HEK293 (cell line): ENCODE results near the gene GABBR2.

Experiments used
- CTCF ChIA-PET: fragments of 350-600 bp; formaldehyde crosslinking; extraction: SDS; loops from one replicate; lab custom pipeline; 2021; ENCODE audit warnings: antibody characterized with exemption; lab: Yijun Ruan, JAX
- POLR2A ChIA-PET: fragments of 300-600 bp; formaldehyde crosslinking; extraction: SDS; loops from one replicate; lab custom pipeline; 2020; ENCODE audit warnings: antibody characterized with exemption, inconsistent platforms; lab: Yijun Ruan, JAX
- H3K27ac ChIP-seq: fragments of 200-500 bp; sonication (Bioruptor generic); 2 replicates; pipeline ENCODE4 v1.5.1; 2014; ENCODE audit warnings: low read depth, low read length, control low read depth, inconsistent platforms; ENCODE audit errors: extremely low read depth
- H3K36me3 ChIP-seq, 2 experiments: fragments of 200-500 bp in 1 of 2; sonication (Bioruptor generic) in 1 of 2; 1 replicate in 1 of 2; 2 replicates in 1 of 2; pipeline ENCODE4 v1.5.1; 2014 to 2017; ENCODE audit warnings: inconsistent platforms in 2 of 2, low read length in 2 of 2; ENCODE audit not compliant: control insufficient read depth in 2 of 2, insufficient read depth in 1 of 2
- H3K4me1 ChIP-seq: fragments of 200-500 bp; sonication (Bioruptor generic); 2 replicates; pipeline ENCODE4 v1.5.1; 2014; ENCODE audit warnings: mild to moderate bottlenecking, low read length, inconsistent platforms; ENCODE audit not compliant: control insufficient read depth, insufficient read depth
- H3K4me3 ChIP-seq: 2 replicates; pipeline ENCODE4 v1.5.1; 2011; ENCODE audit warnings: low read depth, mild to moderate bottlenecking, control low read depth, low read length, moderate library complexity
- H3K9me3 ChIP-seq: fragments of 200-500 bp; sonication (Bioruptor generic); 2 replicates; pipeline ENCODE4 v1.5.1; 2014; ENCODE audit warnings: low read depth, low read length, inconsistent platforms; ENCODE audit not compliant: control insufficient read depth, insufficient read depth
- GLI4 ChIP-seq: fragments of 450-650 bp; formaldehyde crosslinking; IDR thresholded peaks from 2 replicates; pipeline ENCODE4 v1.5.1; 2016; ENCODE audit warnings: missing biosample characterization, missing genetic modification characterization
- GLIS1 ChIP-seq: fragments of 450-650 bp; formaldehyde crosslinking; IDR thresholded peaks from 2 replicates; pipeline ENCODE4 v1.5.1; 2016; ENCODE audit warnings: missing biosample characterization, missing genetic modification characterization
- KLF16 ChIP-seq: fragments of 450-650 bp; formaldehyde crosslinking; IDR thresholded peaks from 2 replicates; pipeline ENCODE4 v1.5.1; 2017; ENCODE audit warnings: missing biosample characterization, missing genetic modification characterization
- WT1 ChIP-seq: fragments of 450-650 bp; formaldehyde crosslinking; IDR thresholded peaks from 2 replicates; pipeline ENCODE4 v1.5.1; 2016; ENCODE audit warnings: missing biosample characterization, missing genetic modification characterization
- ZBTB11 ChIP-seq: fragments of 450-650 bp; formaldehyde crosslinking; conservative IDR thresholded peaks from 2 replicates; pipeline ENCODE4 v1.5.1; 2016; ENCODE audit warnings: low read depth, missing biosample characterization, missing genetic modification characterization
- ZFP37 ChIP-seq: fragments of 450-650 bp; formaldehyde crosslinking; IDR thresholded peaks from 2 replicates; pipeline ENCODE4 v1.5.1; 2016; ENCODE audit warnings: missing biosample characterization, missing genetic modification characterization
- ZNF223 ChIP-seq: fragments of 450-650 bp; formaldehyde crosslinking; IDR thresholded peaks from 2 replicates; pipeline ENCODE4 v1.5.1; 2016; ENCODE audit warnings: missing biosample characterization, missing genetic modification characterization
- ZNF335 ChIP-seq: fragments of 450-650 bp; formaldehyde crosslinking; conservative IDR thresholded peaks from 2 replicates; pipeline ENCODE4 v1.5.1; 2016; ENCODE audit warnings: missing biosample characterization, missing genetic modification characterization
- ZNF354C ChIP-seq: fragments of 450-650 bp; formaldehyde crosslinking; IDR thresholded peaks from 2 replicates; pipeline ENCODE4 v1.5.1; 2016; ENCODE audit warnings: missing biosample characterization, missing genetic modification characterization, low read depth, borderline replicate concordance
- ZNF404 ChIP-seq: fragments of 450-650 bp; formaldehyde crosslinking; IDR thresholded peaks from 2 replicates; pipeline ENCODE4 v1.5.1; 2017; ENCODE audit warnings: missing biosample characterization, missing genetic modification characterization
- ZNF416 ChIP-seq: fragments of 450-650 bp; formaldehyde crosslinking; IDR thresholded peaks from 2 replicates; pipeline ENCODE4 v1.5.1; 2016; ENCODE audit warnings: missing biosample characterization, missing genetic modification characterization
- ZNF488 ChIP-seq: fragments of 450-650 bp; formaldehyde crosslinking; IDR thresholded peaks from 2 replicates; pipeline ENCODE4 v1.5.1; 2016; ENCODE audit warnings: missing biosample characterization, missing genetic modification characterization
- ZNF514 ChIP-seq: fragments of 450-650 bp; formaldehyde crosslinking; IDR thresholded peaks from 2 replicates; pipeline ENCODE4 v1.5.1; 2016; ENCODE audit warnings: missing biosample characterization, missing genetic modification characterization
- ZNF558 ChIP-seq: fragments of 450-650 bp; formaldehyde crosslinking; IDR thresholded peaks from 2 replicates; pipeline ENCODE4 v1.5.1; 2016; ENCODE audit warnings: missing biosample characterization, missing genetic modification characterization
- ZNF596 ChIP-seq: fragments of 450-650 bp; IDR thresholded peaks from 2 replicates; pipeline ENCODE4 v1.5.0; 2018; ENCODE audit warnings: missing biosample characterization, mild to moderate bottlenecking, missing genetic modification characterization, moderate library complexity
- ZNF623 ChIP-seq: fragments of 450-650 bp; formaldehyde crosslinking; IDR thresholded peaks from 2 replicates; pipeline ENCODE4 v1.5.1; 2016; ENCODE audit warnings: missing biosample characterization, missing genetic modification characterization
- ZNF664 ChIP-seq: fragments of 450-650 bp; formaldehyde crosslinking; IDR thresholded peaks from 2 replicates; pipeline ENCODE4 v1.5.1; 2016; ENCODE audit warnings: missing biosample characterization, missing genetic modification characterization
- ZNF830 ChIP-seq: fragments of 450-650 bp; IDR thresholded peaks from 2 replicates; pipeline ENCODE4 v1.5.0; 2018; ENCODE audit warnings: missing biosample characterization, missing genetic modification characterization, low read depth, mild to moderate bottlenecking, moderate library complexity
- TF ChIP-seq, protein P1 (sequence below): fragments of 450-650 bp; formaldehyde crosslinking; IDR thresholded peaks from 2 replicates; pipeline ENCODE4 v1.5.1; 2016; ENCODE audit warnings: missing biosample characterization, missing genetic modification characterization
- TF ChIP-seq, protein P2 (sequence below): IDR thresholded peaks from 2 replicates; pipeline ENCODE4 v1.6.1; 2011; ENCODE audit warnings: mild to moderate bottlenecking, low read depth, low read length, borderline replicate concordance
- TF ChIP-seq, protein P3 (sequence below): fragments of 450-650 bp; formaldehyde crosslinking; IDR thresholded peaks from 2 replicates; pipeline ENCODE4 v1.5.1; 2016; ENCODE audit warnings: missing biosample characterization, missing genetic modification characterization
- TF ChIP-seq, protein P4 (sequence below): fragments of 450-650 bp; formaldehyde crosslinking; IDR thresholded peaks from 2 replicates; pipeline ENCODE4 v1.5.1; 2016; ENCODE audit warnings: missing biosample characterization, missing genetic modification characterization
- TF ChIP-seq, protein P5 (sequence below): fragments of 450-650 bp; IDR thresholded peaks from 2 replicates; pipeline ENCODE4 v1.5.1; 2018; ENCODE audit warnings: missing biosample characterization, missing genetic modification characterization

GABBR2 gene

DNA sequence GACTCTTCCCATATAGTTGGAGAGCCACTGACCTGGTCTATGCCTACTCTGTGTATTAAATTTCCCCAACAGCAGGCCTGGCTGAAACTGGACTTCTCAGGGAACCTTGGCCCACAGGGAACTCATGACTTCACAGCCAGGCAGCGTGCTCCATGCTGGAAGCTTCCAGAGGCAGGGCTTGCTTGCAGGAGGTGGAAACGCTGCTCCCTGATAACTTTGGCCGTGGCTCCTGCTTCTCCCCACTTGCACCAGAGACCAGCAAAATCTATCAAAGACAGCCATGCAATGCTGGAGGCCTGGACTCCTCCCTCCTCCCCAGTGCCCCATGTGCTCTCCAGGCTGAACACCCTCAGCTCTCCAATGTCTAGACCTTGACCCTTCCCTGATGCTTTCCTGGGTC lies 137.1 kb downstream of the GABBR2 start (continued):
- TF ChIP-seq ZBTB11 (tag by site-specific recombination) (no peak), ZNF354C (tag by site-specific recombination) (no peak), ZNF830 (no peak), ZNF223 (no peak), ZNF664 (tag by site-specific recombination) (no peak), ZNF596 (tag by site-specific recombination) (no peak), ZNF335 (no peak), GLI4 (tag by site-specific recombination) (no peak)
- TF ChIP-seq, protein P1, sequence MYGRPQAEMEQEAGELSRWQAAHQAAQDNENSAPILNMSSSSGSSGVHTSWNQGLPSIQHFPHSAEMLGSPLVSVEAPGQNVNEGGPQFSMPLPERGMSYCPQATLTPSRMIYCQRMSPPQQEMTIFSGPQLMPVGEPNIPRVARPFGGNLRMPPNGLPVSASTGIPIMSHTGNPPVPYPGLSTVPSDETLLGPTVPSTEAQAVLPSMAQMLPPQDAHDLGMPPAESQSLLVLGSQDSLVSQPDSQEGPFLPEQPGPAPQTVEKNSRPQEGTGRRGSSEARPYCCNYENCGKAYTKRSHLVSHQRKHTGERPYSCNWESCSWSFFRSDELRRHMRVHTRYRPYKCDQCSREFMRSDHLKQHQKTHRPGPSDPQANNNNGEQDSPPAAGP (tag by site-specific recombination): no peak
- TF ChIP-seq, protein P2, sequence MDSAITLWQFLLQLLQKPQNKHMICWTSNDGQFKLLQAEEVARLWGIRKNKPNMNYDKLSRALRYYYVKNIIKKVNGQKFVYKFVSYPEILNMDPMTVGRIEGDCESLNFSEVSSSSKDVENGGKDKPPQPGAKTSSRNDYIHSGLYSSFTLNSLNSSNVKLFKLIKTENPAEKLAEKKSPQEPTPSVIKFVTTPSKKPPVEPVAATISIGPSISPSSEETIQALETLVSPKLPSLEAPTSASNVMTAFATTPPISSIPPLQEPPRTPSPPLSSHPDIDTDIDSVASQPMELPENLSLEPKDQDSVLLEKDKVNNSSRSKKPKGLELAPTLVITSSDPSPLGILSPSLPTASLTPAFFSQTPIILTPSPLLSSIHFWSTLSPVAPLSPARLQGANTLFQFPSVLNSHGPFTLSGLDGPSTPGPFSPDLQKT: no peak

DNA sequence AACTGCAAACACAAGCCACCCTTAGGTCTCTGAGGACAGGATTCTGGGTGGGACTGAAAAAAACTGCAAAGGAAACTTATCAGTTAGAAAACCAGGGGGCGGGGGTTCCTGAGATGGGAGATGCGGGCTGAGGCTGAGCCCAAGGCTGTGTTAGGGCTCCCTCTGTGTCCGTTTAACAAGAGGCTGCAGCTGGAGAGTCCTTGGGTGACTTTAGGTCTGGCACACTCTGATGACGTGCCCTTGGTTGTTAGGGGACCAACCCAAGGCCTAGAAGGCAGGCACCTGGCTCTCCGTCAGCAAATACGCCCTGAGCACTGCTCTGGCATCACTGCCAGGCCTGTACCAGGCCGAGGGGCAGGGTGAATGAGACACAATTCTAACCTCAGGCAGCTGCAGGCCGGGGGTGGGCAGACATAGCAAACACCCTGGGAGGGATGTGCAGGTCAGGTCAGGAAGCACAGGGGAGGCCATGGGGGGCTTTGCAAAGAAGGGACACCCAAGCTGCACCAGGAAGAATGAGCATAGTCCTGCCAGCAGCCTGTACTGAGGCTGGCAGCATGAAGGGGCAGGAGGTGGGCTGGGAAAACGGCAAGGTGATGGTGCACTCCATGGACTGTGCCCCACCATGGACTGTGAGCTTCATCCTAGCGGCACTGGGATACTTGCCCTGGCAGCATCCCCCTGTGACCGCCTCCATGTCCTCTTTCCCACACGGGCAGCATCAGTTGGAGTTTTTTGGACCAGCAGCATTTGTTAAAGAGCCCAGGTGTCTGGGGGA lies 137.9 kb downstream of the GABBR2 start:
- ChIA-PET POLR2A (no interaction called here), CTCF (interaction anchor here (0.6 kb wide), 1 partner anchor 80 kb away, joined by 4 read pairs; no protein-coding TSS in a partner anchor)
- TF ChIP-seq GLIS1 (tag by site-specific recombination) (0 out of 2 replicates have a peak, but pooled peaks have one; percentile 16), ZNF558 (tag by site-specific recombination) (no peak)
- H3K4me3 ChIP-seq: no peak overlapping the region
- H3K4me1 ChIP-seq: no peaks in the 10 kb centered on the region
- H3K27ac ChIP-seq: no peak overlapping the region
- no peaks in the 10 kb centered on the region for H3K9me3 ChIP-seq
- no peaks in the 10 kb centered on the region for H3K36me3 ChIP-seq

- TF ChIP-seq ZNF404 (tag by site-specific recombination) (no peak), ZFP37 (tag by site-specific recombination) (no peak), ZNF623 (no peak), ZNF514 (tag by site-specific recombination) (no peak), ZNF488 (tag by site-specific recombination) (no peak), ZNF416 (tag by site-specific recombination) (no peak), ZNF354C (tag by site-specific recombination) (no peak), KLF16 (tag by site-specific recombination) (no peak), ZNF223 (no peak), WT1 (tag by site-specific recombination) (no peak)
- TF ChIP-seq, protein P3, sequence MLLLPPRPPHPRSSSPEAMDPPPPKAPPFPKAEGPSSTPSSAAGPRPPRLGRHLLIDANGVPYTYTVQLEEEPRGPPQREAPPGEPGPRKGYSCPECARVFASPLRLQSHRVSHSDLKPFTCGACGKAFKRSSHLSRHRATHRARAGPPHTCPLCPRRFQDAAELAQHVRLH (tag by site-specific recombination): no peak
- TF ChIP-seq, protein P4, sequence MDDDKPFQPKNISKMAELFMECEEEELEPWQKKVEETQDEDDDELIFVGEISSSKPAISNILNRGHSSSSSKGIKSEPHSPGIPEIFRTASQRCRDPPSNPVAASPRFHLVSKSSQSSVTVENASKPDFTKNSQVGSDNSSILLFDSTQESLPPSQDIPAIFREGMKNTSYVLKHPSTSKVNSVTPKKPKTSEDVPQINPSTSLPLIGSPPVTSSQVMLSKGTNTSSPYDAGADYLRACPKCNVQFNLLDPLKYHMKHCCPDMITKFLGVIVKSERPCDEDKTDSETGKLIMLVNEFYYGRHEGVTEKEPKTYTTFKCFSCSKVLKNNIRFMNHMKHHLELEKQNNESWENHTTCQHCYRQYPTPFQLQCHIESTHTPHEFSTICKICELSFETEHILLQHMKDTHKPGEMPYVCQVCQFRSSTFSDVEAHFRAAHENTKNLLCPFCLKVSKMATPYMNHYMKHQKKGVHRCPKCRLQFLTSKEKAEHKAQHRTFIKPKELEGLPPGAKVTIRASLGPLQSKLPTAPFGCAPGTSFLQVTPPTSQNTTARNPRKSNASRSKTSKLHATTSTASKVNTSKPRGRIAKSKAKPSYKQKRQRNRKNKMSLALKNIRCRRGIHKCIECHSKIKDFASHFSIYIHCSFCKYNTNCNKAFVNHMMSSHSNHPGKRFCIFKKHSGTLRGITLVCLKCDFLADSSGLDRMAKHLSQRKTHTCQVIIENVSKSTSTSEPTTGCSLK (tag by site-specific recombination): no peak
- TF ChIP-seq, protein P5, sequence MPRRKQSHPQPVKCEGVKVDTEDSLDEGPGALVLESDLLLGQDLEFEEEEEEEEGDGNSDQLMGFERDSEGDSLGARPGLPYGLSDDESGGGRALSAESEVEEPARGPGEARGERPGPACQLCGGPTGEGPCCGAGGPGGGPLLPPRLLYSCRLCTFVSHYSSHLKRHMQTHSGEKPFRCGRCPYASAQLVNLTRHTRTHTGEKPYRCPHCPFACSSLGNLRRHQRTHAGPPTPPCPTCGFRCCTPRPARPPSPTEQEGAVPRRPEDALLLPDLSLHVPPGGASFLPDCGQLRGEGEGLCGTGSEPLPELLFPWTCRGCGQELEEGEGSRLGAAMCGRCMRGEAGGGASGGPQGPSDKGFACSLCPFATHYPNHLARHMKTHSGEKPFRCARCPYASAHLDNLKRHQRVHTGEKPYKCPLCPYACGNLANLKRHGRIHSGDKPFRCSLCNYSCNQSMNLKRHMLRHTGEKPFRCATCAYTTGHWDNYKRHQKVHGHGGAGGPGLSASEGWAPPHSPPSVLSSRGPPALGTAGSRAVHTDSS (tag by site-specific recombination): no peak
- CTCF ChIA-PET: no interaction called here
These were observed 138.7 kb downstream of the GABBR2 start for GRCh38 chr9:98570055-98570454.

More at GRCh38 chr9:98570055-98570454, 138.7 kb downstream of the GABBR2 start:
- Histone ChIP-seq H3K9me3 (no peaks in the 10 kb centered on the region), H3K27ac (no peak overlapping the region), H3K4me3 (no peak overlapping the region), H3K36me3 (no peaks in the 10 kb centered on the region), H3K4me1 (no peaks in the 10 kb centered on the region)
- POLR2A ChIA-PET: no interaction called here
